Spleen (tissue), 7 donors: Measurements from ENCODE around the gene RABAC1.

Experiments used
- CTCF ChIP-seq, 11 experiments: fragments of 200-600 bp in 7 of 11; fragments of 450-650 bp in 4 of 11; sonication (generic) in 4 of 11; IDR thresholded peaks in 8 of 11; conservative IDR thresholded peaks in 3 of 11; 1 replicate in 7 of 11; 2 replicates in 4 of 11; pipeline versions ENCODE4 v1.4.0 to v1.8.0; 2016 to 2021; ENCODE audit warnings: antibody characterized with exemption in 11 of 11, inconsistent platforms in 4 of 11, mild to moderate bottlenecking in 1 of 11
- POLR2A ChIP-seq, 3 donors: fragments of 450-650 bp; IDR thresholded peaks; one replicate each; pipeline ENCODE4 v1.5.1; 2017; ENCODE audit warnings: antibody characterized with exemption in 3 of 3, mild to moderate bottlenecking in 1 of 3
- donor health status: DM: no; HTN: no; CAD: no; lungs with moderate emphysema.
- donor health status: DM: no; HTN: no; CAD: no.
- donor health status: DM: no; HTN: no; CAD: no.

GRCh38 chr19:41997121-41997850 is 38.2 kb upstream of the RABAC1 start:
- peak in 2 of 11 experiments; percentile 10 to 14 for TF ChIP-seq CTCF (IDR thresholded peaks at IDR 0.05 in 8 of 11, conservative IDR thresholded peaks at IDR 0.05 in 3 of 11)
- no peak for TF ChIP-seq POLR2A (IDR thresholded peaks at IDR 0.05)
